Prostate gland (tissue), 2 donors: ENCODE results near the gene CDT1.

ENCODE experiments used
- POLR2A ChIP-seq: fragments of 450-650 bp; IDR thresholded peaks from one replicate; pipeline ENCODE4 v1.6.1; 2016; ENCODE audit warnings: antibody characterized with exemption, mild to moderate bottlenecking
- POLR2AphosphoS5 ChIP-seq: sonication (generic); formaldehyde crosslinking; IDR thresholded peaks from one replicate; pipeline ENCODE4 v1.6.1; 2017; ENCODE audit warnings: antibody characterized with exemption
- TF ChIP-seq, protein P1 (sequence below), 4 experiments: fragments of 200-600 bp in 2 of 4; fragments of 450-650 bp in 2 of 4; sonication (generic) in 2 of 4; IDR thresholded peaks; 1 replicate in 3 of 4; 2 replicates in 1 of 4; pipeline ENCODE4 v1.5.1; 2016 to 2019; ENCODE audit warnings: antibody characterized with exemption in 4 of 4, mild to moderate bottlenecking in 2 of 4, moderate library complexity in 2 of 4

DNA sequence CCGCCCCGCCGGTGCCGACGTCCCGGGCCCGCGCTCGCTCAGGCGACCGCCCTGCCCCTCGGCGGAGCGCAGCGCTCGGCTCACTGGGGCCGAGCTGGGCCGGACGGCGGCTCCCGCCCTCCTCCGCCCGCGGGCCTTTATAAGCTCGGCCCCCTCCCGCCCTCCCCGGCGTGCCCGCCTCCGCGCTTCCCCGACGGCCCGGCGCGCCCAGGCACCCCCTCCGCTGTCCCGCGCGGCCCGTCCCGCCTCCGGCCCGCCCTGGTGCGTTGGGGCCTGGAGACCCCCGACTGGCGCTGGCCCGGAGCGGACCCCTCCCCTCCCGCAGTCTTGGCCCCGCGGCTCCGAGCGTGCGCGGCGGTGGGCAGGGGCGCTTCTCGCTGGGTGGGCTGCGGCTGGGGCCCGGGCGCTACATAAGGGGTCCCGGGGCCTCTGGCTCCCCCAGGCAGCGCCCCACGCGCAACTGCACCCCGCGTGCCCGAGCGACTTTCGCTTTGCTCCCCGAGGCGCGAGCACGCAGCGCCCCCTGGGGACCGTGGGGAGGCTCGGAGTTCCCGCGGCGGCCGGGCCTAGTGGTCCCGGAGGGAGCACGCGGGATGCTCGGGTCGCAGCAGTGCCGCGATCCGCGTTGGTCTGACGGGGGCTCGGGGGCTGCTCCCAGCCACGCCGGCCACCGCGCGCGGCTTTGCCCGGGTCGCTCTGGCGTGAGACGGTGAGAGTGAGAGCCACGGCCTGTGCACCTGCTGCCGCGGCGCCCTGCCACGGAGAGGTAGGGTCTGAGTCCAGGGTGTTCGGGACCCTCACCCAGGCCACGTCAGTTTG lies 18.3 kb upstream of the CDT1 start, which contains the start of gene PIEZO1:
- TF ChIP-seq POLR2AphosphoS5 (peak; percentile 9), POLR2A (peak; percentile 46)
- TF ChIP-seq, protein P1, sequence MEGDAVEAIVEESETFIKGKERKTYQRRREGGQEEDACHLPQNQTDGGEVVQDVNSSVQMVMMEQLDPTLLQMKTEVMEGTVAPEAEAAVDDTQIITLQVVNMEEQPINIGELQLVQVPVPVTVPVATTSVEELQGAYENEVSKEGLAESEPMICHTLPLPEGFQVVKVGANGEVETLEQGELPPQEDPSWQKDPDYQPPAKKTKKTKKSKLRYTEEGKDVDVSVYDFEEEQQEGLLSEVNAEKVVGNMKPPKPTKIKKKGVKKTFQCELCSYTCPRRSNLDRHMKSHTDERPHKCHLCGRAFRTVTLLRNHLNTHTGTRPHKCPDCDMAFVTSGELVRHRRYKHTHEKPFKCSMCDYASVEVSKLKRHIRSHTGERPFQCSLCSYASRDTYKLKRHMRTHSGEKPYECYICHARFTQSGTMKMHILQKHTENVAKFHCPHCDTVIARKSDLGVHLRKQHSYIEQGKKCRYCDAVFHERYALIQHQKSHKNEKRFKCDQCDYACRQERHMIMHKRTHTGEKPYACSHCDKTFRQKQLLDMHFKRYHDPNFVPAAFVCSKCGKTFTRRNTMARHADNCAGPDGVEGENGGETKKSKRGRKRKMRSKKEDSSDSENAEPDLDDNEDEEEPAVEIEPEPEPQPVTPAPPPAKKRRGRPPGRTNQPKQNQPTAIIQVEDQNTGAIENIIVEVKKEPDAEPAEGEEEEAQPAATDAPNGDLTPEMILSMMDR (IDR thresholded peaks at IDR 0.05) = peak; percentile 86 to 98 (median 97)
